PC-3 (cell line): Measurements from ENCODE around the gene UCP2. TPM values are rescaled to one million over a fixed set of nuclear protein-coding genes. Genes with fewer than 3 reads are reported as not detected.

Experiments used
- ATAC-seq: fragments of 200-7000 bp; cut with Tn5 transposase; 2 replicates; pipeline ENCODE4 v1.9.1; 2020; ENCODE audit warnings: mild to moderate bottlenecking, moderate library complexity
- BruUV-seq: library from RNA; stranded (reverse); fragments of 400-500 nt; replicated peaks from 2 replicates; lab custom pipeline; 2021; lab: Mats Ljungman, UMichigan
- CTCF ChIA-PET: fragments of 300-600 bp; sonication (Branson Sonifier 250); formaldehyde crosslinking; loops from one replicate; lab custom pipeline; 2022; ENCODE audit warnings: antibody characterized with exemption; lab: Charles Lee
- POLR2A ChIA-PET: fragments of 300-600 bp; sonication (Branson Sonifier 250); formaldehyde crosslinking; loops from one replicate; lab custom pipeline; 2022; ENCODE audit warnings: antibody characterized with exemption; ENCODE audit not compliant: unreplicated experiment; lab: Charles Lee
- DNase-seq: peaks from one replicate; pipeline ENCODE4 v3.0.0-alpha.2; 2015
- H2AFZ ChIP-seq: fragments of 300-600 bp; sonication (generic); 2 replicates; pipeline ENCODE4 v1.6.0; 2016; ENCODE audit warnings: antibody characterized with exemption, low read length
- H3F3A ChIP-seq: fragments of 300-600 bp; sonication (generic); one replicate; pipeline ENCODE4 v1.6.0; 2017; ENCODE audit warnings: antibody characterized with exemption, low read length, control low read depth, mild to moderate bottlenecking; ENCODE audit not compliant: unreplicated experiment
- H3K27ac ChIP-seq: fragments of 300-600 bp; sonication (generic); 2 replicates; pipeline ENCODE4 v1.5.1; 2016; ENCODE audit warnings: mild to moderate bottlenecking, low read length
- H3K27me3 ChIP-seq: fragments of 300-600 bp; sonication (generic); 2 replicates; pipeline ENCODE4 v1.6.1; 2016; ENCODE audit warnings: low read length, mixed read lengths
- H3K36me3 ChIP-seq: fragments of 300-600 bp; sonication (generic); 2 replicates; pipeline ENCODE4 v1.6.1; 2016; ENCODE audit warnings: low read depth, mixed run types, low read length, mixed read lengths
- H3K4me1 ChIP-seq: fragments of 300-600 bp; sonication (generic); 2 replicates; pipeline ENCODE4 v1.5.1; 2016; ENCODE audit warnings: low read length; ENCODE audit not compliant: insufficient read depth
- H3K4me2 ChIP-seq: fragments of 300-600 bp; sonication (generic); 2 replicates; pipeline ENCODE4 v1.6.0; 2016; ENCODE audit warnings: low read length
- H3K4me3 ChIP-seq: fragments of 300-600 bp; sonication (generic); 2 replicates; pipeline ENCODE4 v1.5.1; 2016; ENCODE audit warnings: mild to moderate bottlenecking, low read length, mixed read lengths
- H3K79me2 ChIP-seq: fragments of 300-600 bp; sonication (generic); 2 replicates; pipeline ENCODE4 v1.6.1; 2017; ENCODE audit warnings: low read length, mixed read lengths
- H3K9ac ChIP-seq: fragments of 300-600 bp; sonication (generic); 2 replicates; pipeline ENCODE4 v1.6.0; 2016; ENCODE audit warnings: mild to moderate bottlenecking, low read length
- H3K9me2 ChIP-seq: fragments of 300-600 bp; sonication (generic); replicated peaks from 2 replicates; pipeline ENCODE4 v1.6.1; 2016; ENCODE audit warnings: mixed run types, low read length, mixed read lengths
- H3K9me3 ChIP-seq: fragments of 300-600 bp; sonication (generic); 2 replicates; pipeline ENCODE4 v1.6.1; 2016; ENCODE audit warnings: low read length, mixed read lengths
- H4K20me1 ChIP-seq: fragments of 300-600 bp; sonication (generic); 2 replicates; pipeline ENCODE4 v1.6.1; 2016; ENCODE audit warnings: low read length, mixed read lengths
- CTCF ChIP-seq: fragments of 300-600 bp; sonication (generic); conservative IDR thresholded peaks from 2 replicates; pipeline ENCODE4 v1.5.1; 2017; ENCODE audit warnings: antibody characterized with exemption, low read depth, mild to moderate bottlenecking, low read length
- EZH2 ChIP-seq: fragments of 300-600 bp; sonication (generic); IDR thresholded peaks from one replicate; pipeline ENCODE4 v1.6.1; 2017; ENCODE audit warnings: antibody characterized with exemption, mild to moderate bottlenecking, low read length; ENCODE audit not compliant: unreplicated experiment
- EZH2phosphoT487 ChIP-seq: fragments of 300-600 bp; sonication (generic); IDR thresholded peaks from 2 replicates; pipeline ENCODE4 v1.6.1; 2018; ENCODE audit warnings: mild to moderate bottlenecking, antibody characterized with exemption, low read length, borderline replicate concordance
- intact Hi-C: fragments of 100-400 bp; cut with micrococcal nuclease; formaldehyde crosslinking; loops from 2 replicates; pipeline ENCODE4 v1.9.0; 2023
- total RNA-seq: library from RNA; depleted of rRNA; stranded (reverse); fragments of >200 nt; gene quantifications from 2 replicates; pipeline ENCODE4 v1.2.3, GENCODE V29; 2014

The UCP2 gene
- total RNA-seq, 1 experiment from 2014 or later, result 6.4 TPM

- ATAC-seq (no peak), DNase-seq (no peak)
- no peak overlapping the region for H3K27ac ChIP-seq
- no peaks in the 10 kb centered on the region for H3K36me3 ChIP-seq
- no TSS peak for BruUV-seq
- no peaks in the 10 kb centered on the region for H4K20me1 ChIP-seq
- ChIA-PET POLR2A (no interaction called here), CTCF (no interaction called here)
- H3K9me3 ChIP-seq, result no peaks in the 10 kb centered on the region
- no peak overlapping the region for H3K9ac ChIP-seq
- TF ChIP-seq EZH2 (no peak), CTCF (no peak), EZH2phosphoT487 (no peak)
- H3K27me3 ChIP-seq, result no peaks in the 10 kb centered on the region
- intact Hi-C loops, result no loop called here
- no peak overlapping the region for H3K4me2 ChIP-seq
- H3K79me2 ChIP-seq, result no peaks in the 10 kb centered on the region
- H3F3A ChIP-seq, result no peaks in the 10 kb centered on the region
- H3K4me1 ChIP-seq, result peaks cover 8% of the 10 kb centered on the region
- H2AFZ ChIP-seq, result no peak overlapping the region
- H3K9me2 ChIP-seq, result no peaks in the 10 kb centered on the region
- no peak overlapping the region for H3K4me3 ChIP-seq
Measured at GRCh38 chr11:73957654-73958361, 24.8 kb downstream of the UCP2 start.

GRCh38 chr11:73956876-73957653, 25.6 kb downstream of the UCP2 start:
- intact Hi-C loops, result no loop called here
- CTCF ChIA-PET, result no interaction called here
- Histone ChIP-seq H3K9me3 (no peaks in the 10 kb centered on the region), H3K9me2 (no peaks in the 10 kb centered on the region), H3K4me2 (no peak overlapping the region), H4K20me1 (no peaks in the 10 kb centered on the region), H3K79me2 (no peaks in the 10 kb centered on the region), H3K9ac (no peak overlapping the region), H3K4me3 (no peak overlapping the region), H3K4me1 (peaks cover 10% of the 10 kb centered on the region), H3K36me3 (no peaks in the 10 kb centered on the region), H3K27ac (no peak overlapping the region), H3K27me3 (no peaks in the 10 kb centered on the region), H3F3A (no peaks in the 10 kb centered on the region), H2AFZ (no peak overlapping the region)
- TF ChIP-seq CTCF (no peak), EZH2 (no peak), EZH2phosphoT487 (no peak)
- no TSS peak for BruUV-seq
- no peak for ATAC-seq
- DNase-seq, result no peak
- POLR2A ChIA-PET, result no interaction called here

- Histone ChIP-seq H3K4me2 (peak overlapping the region; percentile 17; the same call in 1 of the 2 replicates), H3K4me3 (no peak overlapping the region), H3K36me3 (no peaks in the 10 kb centered on the region), H3K27ac (no peak overlapping the region), H2AFZ (no peak overlapping the region), H3K4me1 (peaks cover 21% of the 10 kb centered on the region), H3K9ac (no peak overlapping the region), H3K9me2 (no peaks in the 10 kb centered on the region), H3K9me3 (no peaks in the 10 kb centered on the region), H4K20me1 (no peaks in the 10 kb centered on the region), H3K27me3 (no peaks in the 10 kb centered on the region), H3K79me2 (no peaks in the 10 kb centered on the region), H3F3A (no peaks in the 10 kb centered on the region)
- no TSS peak for BruUV-seq
- TF ChIP-seq CTCF (no peak), EZH2 (no peak), EZH2phosphoT487 (no peak)
- DNase-seq, result peak; percentile 66
- intact Hi-C loops, result no loop called here
- ChIA-PET CTCF (no interaction called here), POLR2A (no interaction called here)
- no peak for ATAC-seq
Measured at GRCh38 chr11:73951797-73952196, 30.8 kb downstream of the UCP2 start.
